Stimulated activated CD4-positive, alpha-beta T cell treated with anti-CD3 and anti-CD28 coated beads, TNF-alpha, amount 100 ng/mL, for 24 hours (primary cell): Measurements from ENCODE around the gene TPSAB1.

ENCODE experiments used
- DNase-seq, 3 experiments: peaks; one replicate each; pipeline ENCODE4 v3.0.0-alpha.2; 2020; ENCODE audit warnings: low read depth in 3 of 3

TPSAB1 gene

GRCh38 chr16:1210461-1210860 lies 30.0 kb upstream of the TPSAB1 start:
- no peak for DNase-seq

- no peak for DNase-seq
These were observed 28.8 kb upstream of the TPSAB1 start for GRCh38 chr16:1211451-1212268.

GRCh38 chr16:1212616-1213194 lies 27.8 kb upstream of the TPSAB1 start:
- DNase-seq, result no peak

- DNase-seq, result no peak
These were observed 27.3 kb upstream of the TPSAB1 start for GRCh38 chr16:1213231-1213630.

GRCh38 chr16:1213796-1214372 lies 26.6 kb upstream of the TPSAB1 start:
- no peak for DNase-seq

- no peak for DNase-seq
These were observed 25.8 kb upstream of the TPSAB1 start for GRCh38 chr16:1214719-1215118.

GRCh38 chr16:1215574-1216295 lies 24.8 kb upstream of the TPSAB1 start:
- DNase-seq, result no peak

- no peak for DNase-seq
These were observed 24.2 kb upstream of the TPSAB1 start for GRCh38 chr16:1216296-1216619.

GRCh38 chr16:1216681-1217400 lies 23.7 kb upstream of the TPSAB1 start:
- DNase-seq, result no peak

GRCh38 chr16:1217526-1217925 lies 23.0 kb upstream of the TPSAB1 start:
- DNase-seq, result no peak

- DNase-seq, result no peak
These were observed 22.2 kb upstream of the TPSAB1 start for GRCh38 chr16:1218061-1218929.

- DNase-seq, result no peak
These were observed 21.4 kb upstream of the TPSAB1 start for GRCh38 chr16:1218930-1219611.

GRCh38 chr16:1220098-1220728 lies 20.3 kb upstream of the TPSAB1 start:
- DNase-seq, result no peak

GRCh38 chr16:1220841-1221627 lies 19.5 kb upstream of the TPSAB1 start:
- DNase-seq, result no peak

GRCh38 chr16:1221628-1222552 lies 18.6 kb upstream of the TPSAB1 start:
- DNase-seq, result no peak

GRCh38 chr16:1222553-1223354 lies 17.8 kb upstream of the TPSAB1 start:
- no peak for DNase-seq
